Hepatocyte (in vitro differentiated cells): ENCODE data around the gene SCNN1B.

Experiments used
- EZH2phosphoT487 ChIP-seq: fragments of 200-600 bp; sonication (generic); IDR thresholded peaks from one replicate; pipeline ENCODE4 v1.6.1; 2018; ENCODE audit warnings: antibody characterized with exemption, mild to moderate bottlenecking, low read depth, moderate library complexity; ENCODE audit not compliant: unreplicated experiment, severe bottlenecking
- TF ChIP-seq, protein P1 (sequence below): fragments of 200-600 bp; sonication (generic); IDR thresholded peaks from 2 replicates; pipeline ENCODE4 v1.5.1; 2016; ENCODE audit warnings: antibody characterized with exemption, mild to moderate bottlenecking; ENCODE audit not compliant: poor library complexity

DNA sequence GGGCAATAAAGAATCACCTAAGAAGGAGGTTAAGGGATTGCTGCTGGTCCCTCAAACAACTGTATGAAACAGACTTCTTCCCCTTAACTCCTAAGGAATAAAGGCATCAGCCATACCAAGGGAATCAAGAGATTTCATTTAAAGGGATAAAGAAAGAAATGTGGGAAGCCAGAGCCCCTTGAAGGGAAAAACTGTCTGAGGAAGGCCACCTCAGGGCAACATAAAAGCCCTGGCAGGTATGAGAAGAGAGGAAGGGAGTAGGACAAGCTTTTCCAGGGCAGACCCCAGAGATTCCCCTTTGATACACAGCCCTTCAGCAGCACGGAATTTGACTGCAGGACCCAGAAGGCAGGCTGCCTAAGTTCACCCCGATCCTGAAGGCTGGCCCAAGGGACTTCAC, 107.4 kb downstream of the SCNN1B start:
- TF ChIP-seq, protein P1, sequence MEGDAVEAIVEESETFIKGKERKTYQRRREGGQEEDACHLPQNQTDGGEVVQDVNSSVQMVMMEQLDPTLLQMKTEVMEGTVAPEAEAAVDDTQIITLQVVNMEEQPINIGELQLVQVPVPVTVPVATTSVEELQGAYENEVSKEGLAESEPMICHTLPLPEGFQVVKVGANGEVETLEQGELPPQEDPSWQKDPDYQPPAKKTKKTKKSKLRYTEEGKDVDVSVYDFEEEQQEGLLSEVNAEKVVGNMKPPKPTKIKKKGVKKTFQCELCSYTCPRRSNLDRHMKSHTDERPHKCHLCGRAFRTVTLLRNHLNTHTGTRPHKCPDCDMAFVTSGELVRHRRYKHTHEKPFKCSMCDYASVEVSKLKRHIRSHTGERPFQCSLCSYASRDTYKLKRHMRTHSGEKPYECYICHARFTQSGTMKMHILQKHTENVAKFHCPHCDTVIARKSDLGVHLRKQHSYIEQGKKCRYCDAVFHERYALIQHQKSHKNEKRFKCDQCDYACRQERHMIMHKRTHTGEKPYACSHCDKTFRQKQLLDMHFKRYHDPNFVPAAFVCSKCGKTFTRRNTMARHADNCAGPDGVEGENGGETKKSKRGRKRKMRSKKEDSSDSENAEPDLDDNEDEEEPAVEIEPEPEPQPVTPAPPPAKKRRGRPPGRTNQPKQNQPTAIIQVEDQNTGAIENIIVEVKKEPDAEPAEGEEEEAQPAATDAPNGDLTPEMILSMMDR = no peak
- TF ChIP-seq EZH2phosphoT487 = no peak
